NCI-H345 treated with DMSO at 0.1 percent for 48 hours (cell line): Measurements from ENCODE around the gene MS4A15.
A peak's percentile ranks its signal among the peaks of the same experiment; 100 is the strongest.
"Not testable (repeated sequence)": the region's sequence is repeated elsewhere in the genome, so short reads cannot be mapped to it uniquely, and the experiment has no call there.

Experiments used
- DNase-seq: peaks from one replicate; lab custom pipeline; 2025; ENCODE audit not compliant: unreplicated experiment; lab: John Stamatoyannopoulos, UW

MS4A15 gene

DNA sequence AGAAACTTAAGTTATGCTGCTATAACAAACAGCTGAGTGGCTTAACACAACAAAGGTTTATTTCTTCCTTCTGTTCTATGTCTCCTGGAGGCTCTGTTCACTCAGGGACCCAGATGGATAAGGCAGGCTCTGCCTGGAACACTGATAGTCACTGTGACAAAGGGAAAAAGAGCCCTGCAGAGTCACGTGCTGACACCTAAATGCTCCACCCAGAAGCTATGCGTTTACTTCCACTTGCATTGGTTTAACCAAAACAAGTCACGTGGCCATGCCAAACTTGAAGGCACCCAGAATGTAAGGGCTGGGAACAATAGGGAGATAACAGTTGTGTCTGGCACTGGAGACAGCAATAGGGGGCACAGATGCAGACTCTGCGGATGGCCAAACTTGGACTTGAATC lies 3.4 kb upstream of the MS4A15 start:
- no peak for DNase-seq

DNA sequence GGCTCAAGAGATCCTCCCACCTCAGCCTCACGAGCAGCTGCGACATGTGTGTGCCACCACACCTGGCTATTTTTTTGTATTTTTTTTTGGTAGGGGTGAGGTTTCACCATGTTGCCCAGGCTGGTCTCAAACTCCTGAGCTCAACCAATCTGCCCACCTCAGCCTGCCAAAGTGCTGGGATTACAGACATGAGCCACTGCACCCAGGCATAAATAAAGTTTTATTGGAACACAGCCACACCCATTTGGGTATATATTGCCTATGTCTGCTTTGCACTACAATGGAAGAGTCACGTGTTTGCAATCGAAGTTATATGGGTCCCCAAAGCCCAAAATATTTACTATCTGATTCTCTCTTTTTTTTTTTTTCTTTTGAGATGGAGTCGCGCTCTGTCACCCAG lies 1.8 kb upstream of the MS4A15 start:
- DNase-seq, result no peak

GRCh38 chr11:60757231-60757800 lies 649 bp downstream of the MS4A15 start:
- no peak for DNase-seq

DNA sequence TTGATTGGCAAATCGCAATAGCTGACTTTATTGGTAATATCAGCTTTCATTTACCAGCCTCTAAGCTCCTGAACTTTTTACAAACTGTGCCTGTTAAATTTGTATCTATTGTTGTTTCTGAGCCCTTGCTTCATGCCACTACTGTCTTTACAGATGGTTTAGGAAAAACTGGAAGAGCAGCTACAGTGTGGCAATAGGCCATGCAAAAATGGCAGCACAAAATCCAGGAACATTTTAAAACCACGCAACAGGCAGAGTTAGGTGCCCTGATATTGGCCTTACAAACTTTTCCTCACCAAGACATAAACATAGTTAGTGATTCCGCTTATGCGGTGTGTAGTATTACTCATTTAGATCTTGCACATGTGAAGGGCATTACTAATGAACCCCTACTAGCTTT lies 2.0 kb downstream of the MS4A15 start:
- DNase-seq, result not testable (repeated sequence)

- not testable (repeated sequence) for DNase-seq
Measured at GRCh38 chr11:60759438-60760225, 3.0 kb downstream of the MS4A15 start.

DNA sequence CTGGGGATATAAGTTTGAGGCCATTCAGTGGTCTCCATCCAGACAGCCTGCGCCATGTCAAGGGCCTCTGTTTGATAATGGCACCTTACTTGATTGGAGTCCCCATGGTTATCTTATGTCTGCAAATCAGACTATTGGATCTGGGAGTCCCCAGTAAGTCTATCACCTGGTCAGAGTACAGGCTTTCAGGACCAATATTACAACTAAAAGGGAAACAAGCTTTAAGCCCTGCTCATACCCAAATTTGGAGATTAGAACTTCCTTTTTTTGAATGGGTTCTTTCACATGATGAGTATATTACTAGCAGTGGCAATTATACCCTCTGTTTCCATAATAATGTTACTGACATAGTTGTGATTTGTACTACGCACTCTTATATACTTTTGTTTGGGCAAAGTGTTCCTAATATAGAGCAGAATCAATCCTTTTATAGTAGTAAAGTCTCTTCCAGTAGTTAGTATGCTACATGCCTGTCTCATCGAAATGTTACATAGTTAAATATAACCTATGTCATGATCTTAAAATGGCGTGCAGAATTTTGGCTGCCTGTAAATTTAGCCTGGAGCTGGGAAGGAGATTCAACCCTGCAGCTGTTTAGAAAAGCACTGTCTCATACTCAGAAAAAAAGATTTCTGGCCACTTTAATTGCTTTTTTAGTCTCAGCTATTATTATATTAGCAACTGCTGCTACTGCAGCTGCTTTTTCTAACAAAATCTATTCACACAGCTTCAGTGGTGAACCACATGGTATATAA lies 4.9 kb downstream of the MS4A15 start:
- DNase-seq, result no peak

GRCh38 chr11:60762851-60763691 lies 6.4 kb downstream of the MS4A15 start:
- DNase-seq, result no peak

DNA sequence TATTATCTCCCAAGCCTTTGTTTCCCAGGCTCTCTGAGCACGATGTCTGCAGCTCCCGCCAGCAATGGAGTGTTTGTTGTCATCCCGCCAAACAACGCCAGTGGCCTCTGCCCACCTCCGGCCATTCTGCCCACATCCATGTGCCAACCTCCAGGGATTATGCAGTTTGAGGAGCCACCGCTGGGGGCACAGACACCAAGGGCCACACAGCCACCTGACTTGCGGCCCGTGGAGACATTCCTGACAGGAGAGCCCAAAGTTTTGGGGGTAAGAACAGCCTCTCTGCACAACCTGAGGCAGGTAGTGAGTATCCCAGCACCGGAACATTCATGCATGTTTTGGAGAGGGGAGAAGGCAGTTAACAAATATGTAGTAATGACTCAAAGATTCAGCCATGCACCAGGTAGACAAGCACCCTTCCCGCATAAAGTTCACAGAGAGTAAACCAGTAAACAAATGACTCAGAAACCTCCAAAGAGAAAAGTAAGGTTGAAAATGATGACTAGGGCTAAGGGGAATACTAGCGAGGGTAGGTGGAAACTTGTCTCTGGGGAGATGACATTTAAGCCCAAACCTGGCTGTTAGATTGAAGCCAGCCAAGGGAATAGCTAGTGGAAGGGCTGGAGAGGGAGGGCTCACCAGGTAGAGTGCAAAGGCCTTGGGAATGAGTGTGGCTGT lies 7.2 kb downstream of the MS4A15 start:
- no peak for DNase-seq

GRCh38 chr11:60764879-60765278 lies 8.2 kb downstream of the MS4A15 start:
- DNase-seq, result no peak

- no peak for DNase-seq
Measured at GRCh38 chr11:60765355-60765754, 8.7 kb downstream of the MS4A15 start.

GRCh38 chr11:60766547-60766946 lies 9.9 kb downstream of the MS4A15 start:
- DNase-seq, result no peak

DNA sequence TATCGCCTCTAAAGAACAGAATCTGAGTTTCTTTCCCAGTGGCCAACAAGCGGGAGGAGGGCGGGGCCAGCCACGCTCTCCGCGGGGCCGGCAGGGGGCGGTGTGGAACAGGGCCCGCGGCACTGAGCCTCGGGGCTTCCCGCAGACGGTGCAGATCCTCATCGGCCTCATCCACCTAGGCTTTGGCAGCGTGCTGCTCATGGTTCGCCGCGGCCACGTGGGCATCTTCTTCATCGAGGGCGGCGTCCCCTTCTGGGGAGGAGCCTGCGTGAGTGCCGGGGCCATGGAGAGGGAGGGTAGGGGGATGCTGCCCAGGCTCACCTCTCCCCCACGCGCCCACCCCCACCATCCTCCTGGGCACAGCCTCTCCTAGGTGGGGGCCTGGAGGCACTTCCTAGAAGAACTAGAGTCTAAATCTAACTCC lies 10.7 kb downstream of the MS4A15 start:
- no peak for DNase-seq

GRCh38 chr11:60768202-60768601 lies 11.5 kb downstream of the MS4A15 start:
- no peak for DNase-seq

- DNase-seq, result no peak
Measured at GRCh38 chr11:60769273-60769672, 12.6 kb downstream of the MS4A15 start.

DNA sequence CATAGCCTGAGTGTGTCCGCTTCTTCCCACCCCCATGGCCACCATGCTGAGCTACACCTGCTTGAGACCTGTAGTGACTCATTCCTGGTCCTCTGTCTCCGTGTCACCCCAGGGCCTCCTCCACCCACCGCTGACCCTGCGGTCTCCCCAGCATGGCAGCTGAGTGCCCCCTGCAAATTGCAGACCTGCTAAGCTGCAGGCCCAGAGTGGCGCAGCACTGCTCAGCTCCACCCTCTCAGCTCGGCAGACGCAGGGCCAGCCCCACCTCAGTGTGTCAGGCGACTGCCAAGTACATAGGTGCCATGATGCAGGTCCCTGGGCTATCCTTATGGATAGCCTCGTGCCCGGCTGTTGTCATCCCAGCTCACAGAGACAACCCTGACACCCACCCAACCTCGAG lies 13.1 kb downstream of the MS4A15 start:
- DNase-seq, result no peak

GRCh38 chr11:60771146-60771545 lies 14.5 kb downstream of the MS4A15 start:
- no peak for DNase-seq

DNA sequence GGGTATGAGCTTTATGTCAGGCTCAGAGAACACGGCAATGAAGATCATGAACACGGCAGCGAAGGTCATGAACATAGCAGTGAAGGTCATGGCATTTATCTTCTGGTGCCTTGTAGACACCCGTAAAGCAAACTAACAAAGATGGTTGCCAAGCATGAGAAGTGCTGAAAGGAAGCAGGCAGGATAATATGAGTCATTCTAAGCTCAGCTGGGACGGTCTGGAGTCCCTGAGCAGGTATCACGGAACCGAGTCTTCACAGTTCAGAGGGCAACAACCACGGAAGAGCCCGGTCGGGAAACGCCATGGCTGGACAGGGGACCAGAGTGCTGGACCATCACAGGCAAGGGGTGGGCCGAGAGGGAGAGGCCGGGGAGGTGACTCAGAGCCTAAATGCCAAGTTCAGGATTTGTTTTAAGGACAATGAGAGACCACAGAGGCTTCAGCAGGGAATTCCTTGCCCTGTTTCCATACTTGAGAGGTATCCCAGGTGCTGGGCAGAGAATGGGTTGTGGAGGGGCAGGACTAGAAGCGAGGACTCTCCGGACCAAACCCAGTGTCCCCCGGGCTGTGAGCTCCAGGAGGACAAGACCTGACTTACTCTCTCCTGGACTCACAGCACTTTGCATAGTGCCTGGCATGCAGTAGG lies 15.3 kb downstream of the MS4A15 start:
- no peak for DNase-seq

- no peak for DNase-seq
Measured at GRCh38 chr11:60772666-60773065, 16.0 kb downstream of the MS4A15 start.

- DNase-seq, result no peak
Measured at GRCh38 chr11:60774726-60775125, 18.1 kb downstream of the MS4A15 start.

DNA sequence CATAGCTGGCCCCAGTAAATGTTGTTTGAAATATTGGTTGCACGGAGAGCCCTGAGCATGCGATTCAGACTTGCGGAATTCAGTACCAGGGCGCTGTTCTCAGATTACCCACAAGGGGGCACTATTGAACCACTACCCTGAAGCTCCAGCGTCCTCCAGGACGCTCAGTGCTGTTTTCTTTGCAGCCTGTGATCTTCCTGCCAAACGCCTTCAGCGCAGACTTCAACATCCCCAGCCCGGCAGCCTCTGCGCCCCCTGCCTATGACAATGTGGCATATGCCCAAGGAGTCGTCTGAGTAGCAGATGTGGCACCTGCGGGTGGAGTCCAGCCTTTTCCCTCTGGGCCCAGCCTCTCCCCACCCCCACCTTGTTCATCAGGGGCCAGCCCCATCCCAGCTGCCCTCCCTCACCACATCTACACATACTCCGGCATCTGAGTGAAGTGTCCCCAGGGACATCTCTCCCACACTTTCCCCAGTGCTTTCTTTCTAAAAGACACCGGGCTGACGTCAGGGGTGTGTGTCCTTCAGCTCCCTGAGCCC lies 18.8 kb downstream of the MS4A15 start:
- peak; percentile 78 for DNase-seq
